HG03342 (cell line): ENCODE data around the gene SEPTIN3.

Source experiments
- ATAC-seq: cut with Tn5 transposase; IDR thresholded peaks from one replicate; pipeline ENCODE4 v1.9.1; 2021; ENCODE audit warnings: mild to moderate bottlenecking, moderate library complexity; ENCODE audit not compliant: unreplicated experiment

Gene SEPTIN3

GRCh38 chr22:41975299-41976069, 6.2 kb downstream of the SEPTIN3 start:
- no peak for ATAC-seq

DNA sequence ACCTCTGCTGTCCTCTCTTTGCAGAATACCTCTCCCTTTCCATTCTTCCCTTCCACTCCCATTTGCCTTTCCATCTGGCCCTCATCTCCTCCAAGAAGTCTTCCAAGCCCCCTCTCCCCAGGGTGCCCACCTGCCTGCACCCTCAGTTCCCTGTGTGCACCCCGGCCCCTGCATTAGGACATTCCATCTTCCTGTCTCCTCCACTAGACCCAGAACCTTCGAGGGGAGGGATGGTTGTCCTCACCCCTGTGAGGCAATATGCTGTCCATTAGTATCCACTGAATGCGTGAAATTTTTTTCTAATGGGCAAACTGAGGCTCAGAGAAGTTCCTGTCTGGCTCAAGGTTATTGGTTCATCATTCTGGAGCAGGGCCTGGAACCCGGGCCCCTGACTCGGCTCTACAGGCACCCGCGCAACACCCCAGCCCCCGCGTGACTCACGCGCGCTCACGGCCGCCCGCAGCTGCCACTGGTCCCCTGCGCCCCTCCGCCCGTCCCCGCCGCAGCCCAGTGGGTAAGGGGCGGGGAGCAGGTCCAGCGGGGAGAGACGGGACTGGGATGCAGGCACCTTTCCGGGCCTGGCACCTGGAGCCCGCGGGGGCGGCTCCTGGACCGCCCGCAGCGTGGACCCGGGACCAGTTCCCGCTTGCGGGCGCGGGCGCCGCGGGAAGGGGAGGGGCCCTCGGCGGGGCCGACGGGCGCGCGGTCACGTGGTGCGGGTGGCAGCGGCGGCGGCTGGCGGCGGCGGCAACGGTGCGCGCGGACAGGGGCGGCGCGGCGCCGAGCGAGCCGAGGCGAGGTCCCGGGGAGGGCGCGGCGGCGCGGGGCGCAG, 7.0 kb downstream of the SEPTIN3 start:
- no peak for ATAC-seq

GRCh38 chr22:41976961-41977566, 7.8 kb downstream of the SEPTIN3 start:
- ATAC-seq = no peak

DNA sequence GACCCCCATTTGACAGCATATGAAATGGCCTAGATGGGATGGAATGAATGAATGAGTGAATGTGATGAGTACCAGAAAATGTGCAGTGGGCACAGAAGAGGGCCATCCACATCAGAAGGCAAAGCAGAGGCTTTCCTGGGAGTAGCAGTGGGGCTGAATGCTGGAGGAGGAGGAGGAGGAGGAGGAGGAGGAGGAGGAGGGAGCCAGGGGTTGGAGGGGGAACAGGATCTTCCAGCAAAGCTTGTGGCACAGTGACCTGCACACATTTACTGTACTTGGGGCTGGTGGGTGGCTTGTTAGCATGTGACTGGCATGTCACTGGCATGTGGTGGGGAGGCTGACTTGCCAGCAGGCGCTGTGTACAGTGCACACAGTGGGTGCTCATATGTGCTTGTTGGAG, 9.5 kb downstream of the SEPTIN3 start:
- ATAC-seq = no peak

DNA sequence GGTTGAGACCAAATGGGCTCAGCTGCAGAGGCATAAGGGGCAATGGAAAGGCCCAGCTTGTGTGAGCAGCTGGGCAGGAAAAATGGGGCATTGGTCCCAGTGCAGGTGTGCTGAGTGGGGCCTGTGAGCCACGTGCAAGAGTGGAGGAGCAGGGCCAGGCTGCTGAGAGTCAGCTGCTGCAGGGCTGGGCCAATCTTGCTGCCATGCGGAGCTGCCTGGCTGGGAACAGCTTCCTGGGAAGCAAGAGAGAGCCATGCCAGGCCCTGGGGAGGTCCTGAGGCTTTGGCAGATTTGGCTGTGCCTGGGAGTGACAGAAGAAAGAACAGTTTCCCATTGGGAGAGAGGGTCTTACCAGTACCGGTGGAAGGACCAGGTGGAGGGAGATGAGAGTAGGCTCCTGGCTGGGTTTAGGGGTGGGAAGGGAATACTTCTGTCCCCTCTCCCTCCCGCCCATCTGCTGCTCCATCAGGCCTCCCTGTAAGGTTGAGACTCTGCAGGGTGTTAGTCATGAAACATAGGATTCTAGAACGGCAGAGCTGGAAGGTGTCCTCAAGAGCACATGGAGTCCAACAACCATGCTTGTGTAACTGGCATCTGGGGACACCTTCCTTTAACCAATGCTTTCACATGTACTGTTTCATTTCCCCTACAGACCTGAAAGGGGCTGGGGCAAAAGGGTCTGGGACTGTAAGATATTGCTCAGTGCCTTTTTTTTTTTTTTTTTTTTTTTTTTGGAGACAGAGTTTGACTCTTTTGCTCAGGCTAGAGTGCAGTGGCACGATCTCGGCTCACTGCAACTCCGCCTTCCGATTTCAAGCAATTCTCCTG, 10.4 kb downstream of the SEPTIN3 start:
- no peak for ATAC-seq

- ATAC-seq = no peak
These were observed 13.6 kb downstream of the SEPTIN3 start for GRCh38 chr22:41982865-41983264.

- no peak for ATAC-seq
These were observed 14.5 kb downstream of the SEPTIN3 start for GRCh38 chr22:41983513-41984405.

DNA sequence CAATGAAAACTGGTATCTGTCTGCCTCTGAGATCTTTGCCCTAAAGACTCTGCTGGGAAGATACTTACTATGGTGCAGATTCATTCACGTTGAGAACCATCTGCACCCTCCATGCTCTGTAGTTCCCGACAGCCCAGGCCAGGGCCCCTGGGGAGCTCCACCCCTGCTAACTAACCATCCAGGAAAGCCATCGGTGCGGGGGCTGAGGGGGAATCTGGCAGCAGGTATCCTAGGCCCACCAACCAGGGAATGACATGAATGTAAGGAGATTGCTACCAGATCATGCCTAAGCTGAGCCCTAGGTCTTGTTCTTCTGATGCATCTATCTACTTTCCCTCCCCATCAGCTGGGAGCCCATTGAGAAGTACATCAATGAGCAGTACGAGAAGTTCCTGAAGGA, 18.0 kb downstream of the SEPTIN3 start:
- ATAC-seq = no peak

DNA sequence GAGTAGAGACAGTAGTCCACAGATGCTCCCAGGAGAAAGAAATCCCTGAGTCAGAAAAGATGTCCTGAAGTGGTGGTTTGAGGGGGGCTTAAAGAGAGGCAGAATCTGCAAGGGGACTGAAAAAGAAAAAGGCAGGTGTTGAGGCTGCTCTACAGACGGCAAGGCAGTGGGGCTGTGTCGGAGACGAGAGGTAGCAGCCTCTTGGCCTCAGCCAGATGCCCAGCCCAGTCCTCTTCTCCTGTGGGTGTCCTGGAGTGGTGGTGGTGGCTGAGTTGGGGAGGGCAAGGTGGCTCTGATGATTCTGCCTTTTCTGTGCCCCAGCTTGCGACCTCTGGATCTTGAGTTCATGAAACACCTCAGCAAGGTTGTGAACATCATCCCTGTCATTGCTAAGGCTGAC, 20.0 kb downstream of the SEPTIN3 start:
- ATAC-seq = no peak

DNA sequence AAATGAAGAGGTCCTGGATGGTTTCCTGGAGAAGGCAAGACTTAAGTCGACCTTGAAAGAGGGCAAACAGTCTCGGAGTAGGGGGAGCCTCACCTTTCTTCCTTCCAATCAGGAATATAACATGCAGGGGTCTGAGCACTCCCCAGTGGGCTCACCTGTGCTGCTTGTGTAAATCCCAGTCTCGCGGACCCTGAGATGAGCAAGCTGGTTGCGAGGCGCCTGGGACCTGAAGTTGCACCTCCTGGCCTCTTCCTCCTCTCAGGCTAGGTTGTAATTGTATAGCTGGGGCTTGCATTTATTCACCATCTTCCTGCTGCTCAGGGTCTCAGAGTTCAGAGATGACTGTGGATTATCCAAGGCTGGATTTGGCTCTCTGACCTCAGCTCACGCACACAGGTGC, 21.9 kb downstream of the SEPTIN3 start:
- no peak for ATAC-seq

GRCh38 chr22:41992496-41992895, 23.3 kb downstream of the SEPTIN3 start:
- ATAC-seq = no peak

GRCh38 chr22:41995211-41995610, 26.0 kb downstream of the SEPTIN3 start:
- no peak for ATAC-seq

DNA sequence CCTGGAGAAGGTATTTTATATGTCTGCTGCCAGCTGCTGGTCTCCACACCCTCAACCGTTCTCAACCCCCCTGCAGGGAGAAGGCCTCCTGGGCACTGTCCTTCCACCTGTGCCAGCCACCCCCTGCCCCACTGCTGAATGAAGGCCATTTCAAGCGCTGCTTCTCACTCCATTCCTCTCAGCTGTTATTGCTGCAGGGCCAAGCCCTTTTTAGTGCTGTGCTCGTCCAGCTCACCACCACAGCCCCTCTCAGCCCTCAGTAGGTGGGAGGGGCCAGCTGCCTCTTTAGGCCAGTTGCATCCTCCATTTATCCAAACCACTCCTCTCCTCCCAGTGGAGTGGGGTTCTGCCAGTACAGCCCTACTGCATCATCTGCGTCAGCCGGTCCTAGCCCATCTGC, 27.6 kb downstream of the SEPTIN3 start:
- ATAC-seq = no peak

DNA sequence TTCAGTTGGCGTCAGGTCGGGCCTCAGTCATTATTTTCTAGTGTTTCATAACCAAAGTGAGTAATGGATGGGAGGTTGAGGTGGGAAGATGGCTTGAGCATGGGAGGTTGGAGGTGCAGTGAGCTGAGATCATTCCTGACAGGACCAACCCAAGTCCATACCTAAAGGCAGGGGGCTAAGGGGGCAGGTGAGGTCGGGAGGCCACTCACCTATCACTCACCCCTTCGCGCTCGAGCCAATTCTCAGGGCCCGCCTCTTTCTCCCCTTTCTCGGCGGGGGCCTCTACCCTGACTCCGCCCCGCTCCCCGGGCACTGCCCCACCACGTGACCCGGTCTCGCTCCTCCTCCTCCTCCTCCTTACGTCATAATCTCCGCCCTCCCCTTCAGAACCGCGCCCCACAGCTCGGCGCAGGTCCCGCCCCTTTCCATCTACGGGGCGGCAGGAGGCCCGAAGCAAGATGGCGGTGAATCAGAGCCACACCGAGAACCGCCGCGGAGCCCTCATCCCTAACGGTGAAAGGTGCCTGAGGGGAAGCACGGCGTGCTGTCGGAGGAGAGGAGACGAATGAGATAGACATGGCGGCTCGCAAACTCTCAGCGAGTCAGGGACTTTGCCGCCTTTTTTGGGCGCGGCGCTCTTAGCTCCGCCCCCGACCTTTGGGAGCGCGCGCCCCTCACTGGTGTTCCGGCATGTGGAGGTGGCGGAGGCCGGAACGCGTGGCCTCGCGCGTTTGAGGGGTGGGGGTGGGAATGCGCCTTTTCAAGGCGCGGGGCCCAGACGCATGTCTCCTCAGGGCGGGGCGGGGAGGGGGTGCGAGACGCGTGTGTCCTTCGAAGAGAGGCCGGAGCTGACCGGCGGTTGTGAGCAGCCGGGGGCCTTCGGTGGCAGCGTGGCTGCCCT, 29.4 kb downstream of the SEPTIN3 start, which contains the start of gene WBP2NL:
Gene WBP2NL, plus strand, starts transcription at position 428 of the 901 bp plus-strand sequence. Its CDS starts 31 bp downstream, at position 459.
- peak; percentile 87 for ATAC-seq

GRCh38 chr22:42000466-42000865, 31.2 kb downstream of the SEPTIN3 start:
- no peak for ATAC-seq

GRCh38 chr22:42001121-42001520, 31.9 kb downstream of the SEPTIN3 start:
- ATAC-seq = no peak

DNA sequence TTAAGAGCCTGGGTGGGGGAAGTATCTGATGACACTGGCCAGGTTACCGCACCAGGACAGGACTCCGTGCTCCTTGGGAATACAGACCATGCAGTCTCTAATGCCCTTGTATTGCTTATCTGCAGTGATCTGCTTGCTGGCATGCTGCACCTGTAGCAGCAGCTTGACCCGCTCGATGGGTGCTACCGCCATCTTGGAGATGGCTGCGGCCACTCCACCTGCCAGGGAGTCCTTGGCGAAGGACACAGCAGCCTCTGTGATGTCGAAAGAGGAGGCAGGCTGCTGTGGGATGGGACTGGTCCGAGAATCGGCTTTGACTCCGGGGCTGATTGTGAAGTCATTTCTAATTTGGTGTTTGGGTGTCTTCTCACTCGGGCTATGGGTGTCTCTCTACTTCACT, 32.5 kb downstream of the SEPTIN3 start:
- no peak for ATAC-seq

GRCh38 chr22:42007922-42008321, 38.7 kb downstream of the SEPTIN3 start:
- no peak for ATAC-seq

DNA sequence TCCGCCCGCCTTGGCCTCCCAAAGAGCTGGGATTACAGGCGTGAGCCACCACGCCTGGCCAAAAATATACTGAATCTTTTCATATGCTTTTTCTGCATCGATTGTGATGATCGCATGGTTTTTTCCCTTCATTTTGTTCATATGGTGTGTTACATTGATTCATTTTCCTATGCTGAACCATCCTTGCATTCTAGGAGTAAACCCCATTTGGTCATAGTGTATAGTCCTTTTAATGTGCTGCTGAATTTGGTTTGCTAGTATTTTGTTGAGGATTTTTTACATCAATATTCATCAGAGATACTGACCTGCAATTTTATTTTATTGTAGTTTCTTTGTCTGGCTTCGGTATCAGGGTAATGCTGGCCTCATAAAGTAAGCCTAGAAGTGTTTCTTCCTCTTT, 41.5 kb downstream of the SEPTIN3 start:
- ATAC-seq = no peak
